ENCODE measurements around the gene NCOA7.

The NCOA7 gene

GRCh38 chr6:125974214-125974866 lies 183.6 kb downstream of the NCOA7 start:
- DNase-seq (ENCODE audit: low read depth in 2 of 2), result no peak

GRCh38 chr6:125979101-125979500 lies 188.3 kb downstream of the NCOA7 start:
- DNase-seq (ENCODE audit: low read depth in 2 of 2), result no peak
